IPS-18c (cell line): ENCODE measurements around the gene MFSD2B.

Experiments
- H3K4me3 ChIP-seq: 2 replicates; pipeline ENCODE4 v1.7.0; 2013; ENCODE audit warnings: low read depth, mild to moderate bottlenecking, low read length, moderate library complexity; ENCODE audit not compliant: insufficient read depth
- H3K9me3 ChIP-seq: one replicate; pipeline ENCODE4 v1.6.1; 2013; ENCODE audit warnings: mild to moderate bottlenecking, low read length, moderate library complexity; ENCODE audit not compliant: control insufficient read depth, insufficient read depth

Gene MFSD2B

GRCh38 chr2:24075259-24075658 is 65.4 kb downstream of the MFSD2B start:
- Histone ChIP-seq H3K9me3 (no peaks in the 10 kb centered on the region), H3K4me3 (peak overlapping the region; percentile 88; the same call in 1 of the 2 replicates)
